Stomach (tissue), 9 donors: ENCODE results near the gene MCL1. TPM values are rescaled to one million over a fixed set of nuclear protein-coding genes. Genes with fewer than 3 reads are reported as not detected.

Experiments used
- DNase-seq, 2 donors: peaks; one replicate each; pipeline versions ENCODE4 v3.0.0 to v3.0.0-alpha.2; 2013 to 2019
- H3K27ac ChIP-seq, 5 donors: fragments of 200-600 bp in 4 of 5; sonication (generic) in 4 of 5; one replicate each; pipeline ENCODE4 v1.5.1; 2013 to 2019; ENCODE audit warnings: mild to moderate bottlenecking in 1 of 5, moderate library complexity in 1 of 5
- H3K27me3 ChIP-seq, 3 donors: fragments of 200-600 bp; sonication (generic); one replicate each; pipeline ENCODE4 v1.5.1; 2017 to 2019; ENCODE audit warnings: mixed run types in 1 of 3
- H3K36me3 ChIP-seq, 4 donors: fragments of 200-600 bp; sonication (generic); 1 replicate in 3 of 4; 2 replicates in 1 of 4; pipeline ENCODE4 v1.5.1; 2016 to 2019
- H3K4me1 ChIP-seq, 4 donors: fragments of 200-600 bp; sonication (generic); one replicate each; pipeline ENCODE4 v1.5.1; 2016 to 2019
- H3K4me3 ChIP-seq, 4 donors: fragments of 200-600 bp; sonication (generic) in 3 of 4; one replicate each; pipeline ENCODE4 v1.5.1; 2016 to 2019; ENCODE audit warnings: mild to moderate bottlenecking in 1 of 4
- H3K9me3 ChIP-seq, 4 donors: fragments of 200-600 bp; sonication (generic); one replicate each; pipeline ENCODE4 v1.5.1; 2016 to 2019
- EP300 ChIP-seq: sonication (generic); formaldehyde crosslinking; IDR thresholded peaks from one replicate; pipeline ENCODE4 v1.6.1; 2017; ENCODE audit warnings: antibody characterized with exemption
- POLR2A ChIP-seq, 4 donors: fragments of 450-650 bp; IDR thresholded peaks; one replicate each; pipeline ENCODE4 v1.6.1; 2016; ENCODE audit warnings: antibody characterized with exemption in 4 of 4, control low read depth in 2 of 4, mild to moderate bottlenecking in 1 of 4, moderate library complexity in 1 of 4
- POLR2AphosphoS5 ChIP-seq, 3 donors: sonication (generic); formaldehyde crosslinking; IDR thresholded peaks; one replicate each; pipeline ENCODE4 v1.6.1; 2016; ENCODE audit warnings: antibody characterized with exemption in 3 of 3
- WGBS, 5 donors: extraction: QIAGEN DNeasy Blood & Tissue Kit in 3 of 5; methylation state at CpG; one replicate each; pipeline versions ENCODE4 v1.1.5 to v1.1.7; 2013 to 2018; 5-methylcytosine and 5-hydroxymethylcytosine counted together
- intact Hi-C: fragments of 100-400 bp; cut with DNase I; formaldehyde crosslinking; loops from one replicate; pipeline ENCODE4 v1.15.1; 2023; ENCODE audit warnings: low total_unique reads
- polyA plus RNA-seq, 3 donors: library from polyadenylated mRNA; stranded (reverse); fragments of 200-250 nt; gene quantifications; one replicate each; pipeline ENCODE4 v1.2.3, GENCODE V29; 2013
- total RNA-seq, 5 donors: library from RNA; depleted of rRNA; stranded (reverse); fragments of >200 nt; gene quantifications; one replicate each; pipeline versions ENCODE4 v1.1.0 to v1.2.3, GENCODE V29; 2014 to 2016
- TF ChIP-seq, protein P1 (sequence below), 7 experiments: fragments of 450-650 bp in 4 of 7; fragments of 200-600 bp in 3 of 7; sonication (generic) in 3 of 7; IDR thresholded peaks; one replicate each; pipeline ENCODE4 v1.5.1; 2016 to 2019; ENCODE audit warnings: antibody characterized with exemption in 7 of 7, control low read depth in 2 of 7, mild to moderate bottlenecking in 1 of 7
- donor health status: healthy with polysubstance abuse.
- donor health status: Bipolar disorder and iron deficiency.
- donor health status: healthy.

MCL1 gene
- total and polyA plus RNA-seq, 8 donors, result 77.7 to 330 (median 121) TPM

GRCh38 chr1:150551051-150551783 lies 28.2 kb downstream of the MCL1 start:
- DNase-seq, result peak in 1 of 2 donors; percentile 46
- 53 to 70% (median 64%) methylated on average over 11 of the region's 11 CpGs for WGBS, 5 donors
- H3K27me3 ChIP-seq, result no peaks in the 10 kb centered on the region
- no peaks in the 10 kb centered on the region for H3K9me3 ChIP-seq
- TF ChIP-seq POLR2AphosphoS5 (IDR thresholded peaks at IDR 0.05) (no peak), POLR2A (IDR thresholded peaks at IDR 0.05) (no peak), EP300 (no peak)
- TF ChIP-seq, protein P1, sequence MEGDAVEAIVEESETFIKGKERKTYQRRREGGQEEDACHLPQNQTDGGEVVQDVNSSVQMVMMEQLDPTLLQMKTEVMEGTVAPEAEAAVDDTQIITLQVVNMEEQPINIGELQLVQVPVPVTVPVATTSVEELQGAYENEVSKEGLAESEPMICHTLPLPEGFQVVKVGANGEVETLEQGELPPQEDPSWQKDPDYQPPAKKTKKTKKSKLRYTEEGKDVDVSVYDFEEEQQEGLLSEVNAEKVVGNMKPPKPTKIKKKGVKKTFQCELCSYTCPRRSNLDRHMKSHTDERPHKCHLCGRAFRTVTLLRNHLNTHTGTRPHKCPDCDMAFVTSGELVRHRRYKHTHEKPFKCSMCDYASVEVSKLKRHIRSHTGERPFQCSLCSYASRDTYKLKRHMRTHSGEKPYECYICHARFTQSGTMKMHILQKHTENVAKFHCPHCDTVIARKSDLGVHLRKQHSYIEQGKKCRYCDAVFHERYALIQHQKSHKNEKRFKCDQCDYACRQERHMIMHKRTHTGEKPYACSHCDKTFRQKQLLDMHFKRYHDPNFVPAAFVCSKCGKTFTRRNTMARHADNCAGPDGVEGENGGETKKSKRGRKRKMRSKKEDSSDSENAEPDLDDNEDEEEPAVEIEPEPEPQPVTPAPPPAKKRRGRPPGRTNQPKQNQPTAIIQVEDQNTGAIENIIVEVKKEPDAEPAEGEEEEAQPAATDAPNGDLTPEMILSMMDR (IDR thresholded peaks at IDR 0.05), result no peak
- peaks cover 38 to 68% (median 55%) of the 10 kb centered on the region in 4 donors for H3K4me1 ChIP-seq
- H3K36me3 ChIP-seq, result peaks cover 0 to 27% (median 13%) of the 10 kb centered on the region in 4 donors
- peak overlapping the region; percentile 11 to 93 (median 85) for H3K27ac ChIP-seq
- peak overlapping the region in 1 of 4 donors; percentile 53 for H3K4me3 ChIP-seq
- intact Hi-C loops, result loop anchor here (10.0 kb wide), 1 partner anchor 74 kb away; the partner anchor contains the start of gene ENSA

GRCh38 chr1:150550222-150551050 lies 29.0 kb downstream of the MCL1 start:
- H3K27ac ChIP-seq, result peak overlapping the region; percentile 40 to 93 (median 85)
- H3K4me1 ChIP-seq, result peaks cover 38 to 62% (median 54%) of the 10 kb centered on the region in 4 donors
- H3K9me3 ChIP-seq, result no peaks in the 10 kb centered on the region
- WGBS, 5 donors, result 35 to 59% (median 56%) methylated on average over 21 to 22 of the region's 22 CpGs
- peak overlapping the region; percentile 51 to 62 (median 57) for H3K4me3 ChIP-seq
- no peak for TF ChIP-seq EP300
- TF ChIP-seq, protein P1 (IDR thresholded peaks at IDR 0.05), result no peak
- TF ChIP-seq POLR2AphosphoS5 (IDR thresholded peaks at IDR 0.05), result peak in 1 of 3 donors; percentile 16
- no peak for TF ChIP-seq POLR2A (IDR thresholded peaks at IDR 0.05)
- intact Hi-C loops, result loop anchor here (10.0 kb wide), 1 partner anchor 74 kb away; the partner anchor contains the start of gene ENSA
- peak in 1 of 2 donors; percentile 80 for DNase-seq
- no peaks in the 10 kb centered on the region for H3K27me3 ChIP-seq
- peaks cover 0 to 19% (median 5%) of the 10 kb centered on the region in 4 donors for H3K36me3 ChIP-seq

DNA sequence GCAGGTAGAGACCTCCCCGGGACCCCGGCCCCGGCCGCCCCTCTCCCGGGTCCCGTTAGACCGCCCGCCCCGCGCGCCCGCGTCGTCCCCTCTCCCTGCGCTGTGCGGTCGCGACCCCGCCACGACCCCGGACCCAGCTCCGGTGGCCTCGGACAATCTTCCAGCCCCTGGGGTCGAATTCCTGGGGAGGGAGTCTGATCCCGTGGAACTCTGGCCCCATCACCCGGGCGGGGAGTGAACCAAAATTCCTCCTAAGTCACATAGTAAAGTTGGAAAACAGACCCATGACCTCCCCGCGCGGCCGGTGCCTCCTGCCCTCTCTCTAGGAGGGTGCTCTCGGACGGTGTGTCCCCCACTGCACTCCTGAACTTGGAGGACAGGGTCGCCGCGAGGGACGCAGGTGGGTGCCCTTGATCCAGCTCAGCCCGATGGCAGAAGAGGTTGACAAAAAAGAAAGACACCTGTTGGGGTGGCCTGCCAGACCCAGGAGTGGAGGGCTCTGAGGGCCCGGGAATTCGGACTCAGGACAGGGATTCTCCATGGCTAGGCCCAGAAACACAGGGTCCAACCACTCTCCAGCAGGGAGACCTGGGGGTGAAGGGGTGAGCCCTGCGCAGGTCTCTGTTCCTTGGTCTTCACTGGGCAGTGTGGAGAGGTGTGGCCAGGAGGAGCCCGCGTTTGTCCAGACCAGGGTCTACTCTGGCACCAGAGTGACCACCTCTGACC lies 29.8 kb downstream of the MCL1 start:
- Histone ChIP-seq H3K27ac (peak overlapping the region; percentile 40 to 93 (median 85)), H3K36me3 (peaks cover 0 to 11% (median 0%) of the 10 kb centered on the region in 4 donors), H3K4me1 (peaks cover 38 to 62% (median 54%) of the 10 kb centered on the region in 4 donors), H3K27me3 (no peaks in the 10 kb centered on the region), H3K9me3 (no peaks in the 10 kb centered on the region), H3K4me3 (peak overlapping the region; percentile 51 to 62 (median 57))
- TF ChIP-seq, protein P1 (IDR thresholded peaks at IDR 0.05), result no peak
- TF ChIP-seq POLR2AphosphoS5 (IDR thresholded peaks at IDR 0.05), result no peak
- no peak for TF ChIP-seq EP300
- TF ChIP-seq POLR2A (IDR thresholded peaks at IDR 0.05), result no peak
- peak in 1 of 2 donors; percentile 66 for DNase-seq
- intact Hi-C loops, result loop anchor here (10.0 kb wide), 1 partner anchor 75 kb away; the partner anchor contains the start of gene ENSA
- WGBS, 5 donors, result 16 to 37% (median 17%) methylated on average over 13 to 43 of the region's 43 CpGs
